Measurements from ENCODE around the gene GDF10. TPM values are rescaled to one million over a fixed set of nuclear protein-coding genes. Genes with fewer than 3 reads are reported as not detected.

The GDF10 gene
- total RNA-seq, 1 experiment from 2014 or later, result 0.24 TPM

DNA sequence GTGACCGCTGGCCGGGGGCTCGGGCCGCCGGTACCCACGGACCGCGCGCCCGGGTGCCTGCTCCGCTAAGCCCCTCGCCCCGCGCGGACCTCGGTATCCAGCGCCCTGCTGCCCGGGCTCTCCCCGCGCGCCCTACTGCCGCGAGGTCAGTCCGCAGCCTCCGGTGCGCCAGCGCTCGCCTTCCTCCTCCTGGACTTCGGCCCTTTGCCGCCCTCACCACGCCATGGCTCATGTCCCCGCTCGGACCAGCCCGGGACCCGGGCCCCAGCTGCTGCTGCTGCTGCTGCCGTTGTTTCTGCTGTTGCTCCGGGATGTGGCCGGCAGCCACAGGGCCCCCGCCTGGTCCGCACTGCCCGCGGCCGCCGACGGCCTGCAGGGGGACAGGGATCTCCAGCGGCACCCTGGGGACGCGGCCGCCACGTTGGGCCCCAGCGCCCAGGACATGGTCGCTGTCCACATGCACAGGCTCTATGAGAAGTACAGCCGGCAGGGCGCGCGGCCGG, 483 bp downstream of the GDF10 start (continued):
- TF ChIP-seq, protein P1, sequence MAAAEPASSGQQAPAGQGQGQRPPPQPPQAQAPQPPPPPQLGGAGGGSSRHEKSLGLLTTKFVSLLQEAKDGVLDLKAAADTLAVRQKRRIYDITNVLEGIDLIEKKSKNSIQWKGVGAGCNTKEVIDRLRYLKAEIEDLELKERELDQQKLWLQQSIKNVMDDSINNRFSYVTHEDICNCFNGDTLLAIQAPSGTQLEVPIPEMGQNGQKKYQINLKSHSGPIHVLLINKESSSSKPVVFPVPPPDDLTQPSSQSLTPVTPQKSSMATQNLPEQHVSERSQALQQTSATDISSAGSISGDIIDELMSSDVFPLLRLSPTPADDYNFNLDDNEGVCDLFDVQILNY (CRISPR knock-in tag; IDR thresholded peaks at IDR 0.05), result 0 out of 2 replicates have a peak, but pooled peaks have one; percentile 18
- TF ChIP-seq ZNF219 (CRISPR knock-in tag; IDR thresholded peaks at IDR 0.05; ENCODE audit: borderline replicate concordance) (0 out of 2 replicates have a peak, but pooled peaks have one; percentile 36), ZNF423 (CRISPR knock-in tag; IDR thresholded peaks at IDR 0.05) (0 out of 2 replicates have a peak, but pooled peaks have one; percentile 41)

DNA sequence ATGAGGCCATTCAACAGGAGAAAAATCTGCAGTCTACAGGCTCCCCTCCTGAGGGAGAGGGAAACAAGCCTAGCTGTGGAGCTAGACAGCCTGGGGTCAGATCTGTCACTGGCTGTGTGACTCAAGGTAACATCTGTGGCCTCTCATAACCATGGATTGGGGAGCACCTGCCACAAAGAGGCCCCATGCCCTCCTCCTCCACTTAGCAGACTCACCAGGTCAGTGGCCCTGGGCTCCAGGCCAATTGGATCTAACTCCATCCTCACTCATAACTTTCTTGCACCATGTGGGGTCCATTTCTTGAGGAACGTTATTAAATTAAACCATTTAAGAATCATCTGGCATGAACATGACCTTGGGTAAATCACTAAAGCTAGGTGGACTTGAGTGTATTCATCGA, 1.8 kb downstream of the GDF10 start:
- Mint-ChIP-seq H3K36me3 (no peaks in the 10 kb centered on the region), H3K4me3 (no peak overlapping the region), H3K27ac (no peak overlapping the region), H3K9me3 (no peaks in the 10 kb centered on the region), H3K27me3 (ENCODE audit: low read depth) (peaks cover 45% of the 10 kb centered on the region), H3K4me1 (peaks cover 14% of the 10 kb centered on the region)
- TF ChIP-seq GTF2I (CRISPR knock-in tag; conservative IDR thresholded peaks at IDR 0.05) (no peak), ZNF423 (CRISPR knock-in tag; IDR thresholded peaks at IDR 0.05) (no peak), ZNF396 (CRISPR knock-in tag; IDR thresholded peaks at IDR 0.05; ENCODE audit: borderline replicate concordance) (no peak), TEAD1 (CRISPR knock-in tag; IDR thresholded peaks at IDR 0.05) (no peak), GRHL2 (CRISPR knock-in tag; IDR thresholded peaks at IDR 0.05; ENCODE audit: insufficient replicate concordance, severe bottlenecking) (no peak), MYBL2 (CRISPR knock-in tag; IDR thresholded peaks at IDR 0.05) (no peak), ZNF416 (CRISPR knock-in tag; IDR thresholded peaks at IDR 0.05) (no peak), PRRX2 (CRISPR knock-in tag; IDR thresholded peaks at IDR 0.05) (no peak), NR3C1 (CRISPR knock-in tag; conservative IDR thresholded peaks at IDR 0.05; ENCODE audit: low read depth) (no peak)
- TF ChIP-seq, protein P2, sequence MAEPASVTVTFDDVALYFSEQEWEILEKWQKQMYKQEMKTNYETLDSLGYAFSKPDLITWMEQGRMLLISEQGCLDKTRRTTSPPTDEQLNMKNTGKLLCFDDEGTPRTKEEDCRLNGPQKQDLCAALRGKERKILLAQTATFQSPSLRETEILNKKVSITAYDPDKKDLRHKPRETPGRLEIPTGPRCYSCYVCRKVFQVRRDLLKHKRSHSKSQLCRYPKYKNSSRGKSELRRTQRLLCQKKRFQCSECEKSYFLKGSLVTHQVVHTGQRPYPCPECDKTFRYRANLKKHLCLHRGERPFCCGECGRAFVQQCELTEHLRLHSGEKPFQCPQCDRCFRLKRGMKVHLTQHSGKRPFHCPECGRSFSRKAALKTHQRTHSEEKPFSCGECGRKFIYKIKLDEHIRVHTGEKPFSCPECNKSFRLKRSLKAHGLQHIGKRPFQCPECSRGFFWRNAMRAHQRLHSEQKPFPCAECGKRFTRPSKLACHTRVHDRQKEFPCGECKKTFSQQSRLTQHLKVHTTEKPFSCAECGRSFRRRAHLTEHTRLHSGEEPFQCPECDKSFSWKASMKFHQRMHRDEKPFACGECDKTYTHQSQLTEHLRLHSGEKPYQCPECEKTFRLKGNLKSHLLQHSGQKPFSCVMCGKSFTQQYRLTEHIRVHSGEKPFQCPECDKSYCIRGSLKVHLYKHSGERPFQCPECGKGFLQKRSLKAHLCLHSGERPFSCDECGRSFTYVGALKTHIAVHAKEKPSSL (CRISPR knock-in tag; conservative IDR thresholded peaks at IDR 0.05), result no peak
- DNase-seq (ENCODE audit: low spot score) (no peak), ATAC-seq (no peak)
- ChIA-PET POLR2A (no interaction called here), CTCF (interaction anchor here (1.1 to 3.0 kb wide), 3 partner anchors 10 to 306 kb away, joined by 6 to 14 read pairs (median 9); no protein-coding TSS in a partner anchor)

DNA sequence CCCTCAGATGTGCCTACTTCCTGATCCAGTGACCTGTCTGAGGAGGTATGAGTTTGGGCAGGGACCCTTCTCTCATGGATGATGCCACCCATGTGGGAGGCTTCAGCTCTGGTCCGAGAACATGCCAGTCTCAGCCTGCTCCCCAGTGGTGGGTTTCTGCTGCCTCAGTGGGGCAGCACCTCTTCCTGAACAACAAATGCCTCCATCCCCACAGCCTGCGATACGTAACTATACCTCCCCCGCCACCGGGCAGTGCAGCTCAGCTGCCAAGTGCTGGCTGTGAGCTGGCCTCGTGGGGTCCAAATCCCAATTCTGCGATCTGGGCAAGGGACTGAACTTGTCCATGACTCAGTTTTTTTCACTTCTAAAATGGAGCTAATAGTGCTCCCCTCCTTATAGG, 3.1 kb downstream of the GDF10 start:
- ATAC-seq, result no peak
- Mint-ChIP-seq H3K27me3 (ENCODE audit: low read depth) (peaks cover 45% of the 10 kb centered on the region), H3K9me3 (no peaks in the 10 kb centered on the region), H3K36me3 (no peaks in the 10 kb centered on the region), H3K27ac (no peak overlapping the region), H3K4me3 (no peak overlapping the region), H3K4me1 (peaks cover 24% of the 10 kb centered on the region)
- ChIA-PET POLR2A (no interaction called here), CTCF (interaction anchor here (0.6 to 1.8 kb wide), 3 partner anchors 9 to 279 kb away, joined by 3 to 6 read pairs (median 3); no protein-coding TSS in a partner anchor)
- no peak for TF ChIP-seq TEAD1 (CRISPR knock-in tag; IDR thresholded peaks at IDR 0.05)
- TF ChIP-seq NFE2L1 (CRISPR knock-in tag; IDR thresholded peaks at IDR 0.05), result no peak
- no peak for TF ChIP-seq OVOL2 (CRISPR knock-in tag; IDR thresholded peaks at IDR 0.05; ENCODE audit: borderline replicate concordance)
- TF ChIP-seq SMAD4 (CRISPR knock-in tag; IDR thresholded peaks at IDR 0.05), result no peak
- TF ChIP-seq, protein P3, sequence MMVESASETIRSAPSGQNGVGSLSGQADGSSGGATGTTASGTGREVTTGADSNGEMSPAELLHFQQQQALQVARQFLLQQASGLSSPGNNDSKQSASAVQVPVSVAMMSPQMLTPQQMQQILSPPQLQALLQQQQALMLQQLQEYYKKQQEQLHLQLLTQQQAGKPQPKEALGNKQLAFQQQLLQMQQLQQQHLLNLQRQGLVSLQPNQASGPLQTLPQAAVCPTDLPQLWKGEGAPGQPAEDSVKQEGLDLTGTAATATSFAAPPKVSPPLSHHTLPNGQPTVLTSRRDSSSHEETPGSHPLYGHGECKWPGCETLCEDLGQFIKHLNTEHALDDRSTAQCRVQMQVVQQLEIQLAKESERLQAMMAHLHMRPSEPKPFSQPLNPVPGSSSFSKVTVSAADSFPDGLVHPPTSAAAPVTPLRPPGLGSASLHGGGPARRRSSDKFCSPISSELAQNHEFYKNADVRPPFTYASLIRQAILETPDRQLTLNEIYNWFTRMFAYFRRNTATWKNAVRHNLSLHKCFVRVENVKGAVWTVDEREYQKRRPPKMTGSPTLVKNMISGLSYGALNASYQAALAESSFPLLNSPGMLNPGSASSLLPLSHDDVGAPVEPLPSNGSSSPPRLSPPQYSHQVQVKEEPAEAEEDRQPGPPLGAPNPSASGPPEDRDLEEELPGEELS (CRISPR knock-in tag; IDR thresholded peaks at IDR 0.05), result no peak
- TF ChIP-seq CBFB (CRISPR knock-in tag; IDR thresholded peaks at IDR 0.05; ENCODE audit: low read depth), result no peak
- no peak for DNase-seq (ENCODE audit: low spot score)

All from WTC11 (cell line).